ENCODE measurements around the gene MRPL53. TPM values are rescaled to one million over a fixed set of nuclear protein-coding genes. Genes with fewer than 3 reads are reported as not detected.

Gene MRPL53
- total and polyA plus RNA-seq, 2 experiments from 2014 or later: 7.7 to 65.1 TPM

GRCh38 chr2:74428675-74429074 is 43.8 kb downstream of the MRPL53 start:
- 0 out of 2 replicates have a peak, but pooled peaks cover 10% of the 10 kb centered on the region for H3F3A ChIP-seq (replicated peaks; ENCODE audit: low read depth)
- no peaks in the 10 kb centered on the region for H3K9me3 Mint-ChIP-seq
- no peak for DNase-seq (ENCODE audit: low spot score)
- peaks cover 8% of the 10 kb centered on the region; the same call in 1 of the 2 replicates for H3K36me3 ChIP-seq (ENCODE audit: insufficient read depth)
- no peaks in the 10 kb centered on the region for H3K9me2 ChIP-seq (ENCODE audit: insufficient read depth)
- H4K20me1 ChIP-seq (replicated peaks; ENCODE audit: insufficient read depth): peaks cover 5% of the 10 kb centered on the region; the same call in 1 of the 2 replicates
- no peaks in the 10 kb centered on the region for H3K4me1 Mint-ChIP-seq
- H3K4me3 Mint-ChIP-seq: no peak overlapping the region
- peaks cover 75% of the 10 kb centered on the region for H3K36me3 Mint-ChIP-seq (ENCODE audit: low read depth)
- no peaks in the 10 kb centered on the region for H3K4me1 ChIP-seq (ENCODE audit: insufficient read depth)
- no peak overlapping the region for H3K4me3 ChIP-seq
- H2AFZ ChIP-seq: no peak overlapping the region
- no peak overlapping the region for H3K4me2 ChIP-seq
- H3K79me2 ChIP-seq (replicated peaks; ENCODE audit: insufficient read depth): peaks cover 4% of the 10 kb centered on the region
- peaks cover 11% of the 10 kb centered on the region for H3K27me3 Mint-ChIP-seq (ENCODE audit: insufficient read depth, low read depth, poor library complexity)
- no peak overlapping the region for H3K27ac Mint-ChIP-seq
- H3K27me3 ChIP-seq (ENCODE audit: insufficient read depth): no peaks in the 10 kb centered on the region
- TF ChIP-seq NANOG (IDR thresholded peaks at IDR 0.05; ENCODE audit: borderline replicate concordance) (no peak), STAT1 (IDR thresholded peaks at IDR 0.05; ENCODE audit: unreplicated experiment) (no peak), ZNF331 (CRISPR knock-in tag; IDR thresholded peaks at IDR 0.05; ENCODE audit: low read depth) (no peak), CREB1 (CRISPR knock-in tag; IDR thresholded peaks at IDR 0.05; ENCODE audit: low read depth) (no peak), REST (IDR thresholded peaks at IDR 0.05; ENCODE audit: unreplicated experiment) (no peak), POLR2AphosphoS5 (IDR thresholded peaks at IDR 0.05; ENCODE audit: low read depth) (no peak; the same call in 1 of the 2 replicates), EZH2phosphoT487 (IDR thresholded peaks at IDR 0.05; ENCODE audit: unreplicated experiment) (no peak), EZH2 (IDR thresholded peaks at IDR 0.05; ENCODE audit: low read depth, unreplicated experiment) (no peak), ZNF114 (CRISPR knock-in tag; IDR thresholded peaks at IDR 0.05) (no peak), JUNB (IDR thresholded peaks at IDR 0.05; ENCODE audit: unreplicated experiment) (no peak)
- TF ChIP-seq, protein P1, sequence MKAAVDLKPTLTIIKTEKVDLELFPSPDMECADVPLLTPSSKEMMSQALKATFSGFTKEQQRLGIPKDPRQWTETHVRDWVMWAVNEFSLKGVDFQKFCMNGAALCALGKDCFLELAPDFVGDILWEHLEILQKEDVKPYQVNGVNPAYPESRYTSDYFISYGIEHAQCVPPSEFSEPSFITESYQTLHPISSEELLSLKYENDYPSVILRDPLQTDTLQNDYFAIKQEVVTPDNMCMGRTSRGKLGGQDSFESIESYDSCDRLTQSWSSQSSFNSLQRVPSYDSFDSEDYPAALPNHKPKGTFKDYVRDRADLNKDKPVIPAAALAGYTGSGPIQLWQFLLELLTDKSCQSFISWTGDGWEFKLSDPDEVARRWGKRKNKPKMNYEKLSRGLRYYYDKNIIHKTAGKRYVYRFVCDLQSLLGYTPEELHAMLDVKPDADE (IDR thresholded peaks at IDR 0.05): no peak
- TF ChIP-seq, protein P2, sequence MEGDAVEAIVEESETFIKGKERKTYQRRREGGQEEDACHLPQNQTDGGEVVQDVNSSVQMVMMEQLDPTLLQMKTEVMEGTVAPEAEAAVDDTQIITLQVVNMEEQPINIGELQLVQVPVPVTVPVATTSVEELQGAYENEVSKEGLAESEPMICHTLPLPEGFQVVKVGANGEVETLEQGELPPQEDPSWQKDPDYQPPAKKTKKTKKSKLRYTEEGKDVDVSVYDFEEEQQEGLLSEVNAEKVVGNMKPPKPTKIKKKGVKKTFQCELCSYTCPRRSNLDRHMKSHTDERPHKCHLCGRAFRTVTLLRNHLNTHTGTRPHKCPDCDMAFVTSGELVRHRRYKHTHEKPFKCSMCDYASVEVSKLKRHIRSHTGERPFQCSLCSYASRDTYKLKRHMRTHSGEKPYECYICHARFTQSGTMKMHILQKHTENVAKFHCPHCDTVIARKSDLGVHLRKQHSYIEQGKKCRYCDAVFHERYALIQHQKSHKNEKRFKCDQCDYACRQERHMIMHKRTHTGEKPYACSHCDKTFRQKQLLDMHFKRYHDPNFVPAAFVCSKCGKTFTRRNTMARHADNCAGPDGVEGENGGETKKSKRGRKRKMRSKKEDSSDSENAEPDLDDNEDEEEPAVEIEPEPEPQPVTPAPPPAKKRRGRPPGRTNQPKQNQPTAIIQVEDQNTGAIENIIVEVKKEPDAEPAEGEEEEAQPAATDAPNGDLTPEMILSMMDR (conservative IDR thresholded peaks at IDR 0.05; ENCODE audit: low read depth in 2 of 2): no peak
- TF ChIP-seq, protein P3, sequence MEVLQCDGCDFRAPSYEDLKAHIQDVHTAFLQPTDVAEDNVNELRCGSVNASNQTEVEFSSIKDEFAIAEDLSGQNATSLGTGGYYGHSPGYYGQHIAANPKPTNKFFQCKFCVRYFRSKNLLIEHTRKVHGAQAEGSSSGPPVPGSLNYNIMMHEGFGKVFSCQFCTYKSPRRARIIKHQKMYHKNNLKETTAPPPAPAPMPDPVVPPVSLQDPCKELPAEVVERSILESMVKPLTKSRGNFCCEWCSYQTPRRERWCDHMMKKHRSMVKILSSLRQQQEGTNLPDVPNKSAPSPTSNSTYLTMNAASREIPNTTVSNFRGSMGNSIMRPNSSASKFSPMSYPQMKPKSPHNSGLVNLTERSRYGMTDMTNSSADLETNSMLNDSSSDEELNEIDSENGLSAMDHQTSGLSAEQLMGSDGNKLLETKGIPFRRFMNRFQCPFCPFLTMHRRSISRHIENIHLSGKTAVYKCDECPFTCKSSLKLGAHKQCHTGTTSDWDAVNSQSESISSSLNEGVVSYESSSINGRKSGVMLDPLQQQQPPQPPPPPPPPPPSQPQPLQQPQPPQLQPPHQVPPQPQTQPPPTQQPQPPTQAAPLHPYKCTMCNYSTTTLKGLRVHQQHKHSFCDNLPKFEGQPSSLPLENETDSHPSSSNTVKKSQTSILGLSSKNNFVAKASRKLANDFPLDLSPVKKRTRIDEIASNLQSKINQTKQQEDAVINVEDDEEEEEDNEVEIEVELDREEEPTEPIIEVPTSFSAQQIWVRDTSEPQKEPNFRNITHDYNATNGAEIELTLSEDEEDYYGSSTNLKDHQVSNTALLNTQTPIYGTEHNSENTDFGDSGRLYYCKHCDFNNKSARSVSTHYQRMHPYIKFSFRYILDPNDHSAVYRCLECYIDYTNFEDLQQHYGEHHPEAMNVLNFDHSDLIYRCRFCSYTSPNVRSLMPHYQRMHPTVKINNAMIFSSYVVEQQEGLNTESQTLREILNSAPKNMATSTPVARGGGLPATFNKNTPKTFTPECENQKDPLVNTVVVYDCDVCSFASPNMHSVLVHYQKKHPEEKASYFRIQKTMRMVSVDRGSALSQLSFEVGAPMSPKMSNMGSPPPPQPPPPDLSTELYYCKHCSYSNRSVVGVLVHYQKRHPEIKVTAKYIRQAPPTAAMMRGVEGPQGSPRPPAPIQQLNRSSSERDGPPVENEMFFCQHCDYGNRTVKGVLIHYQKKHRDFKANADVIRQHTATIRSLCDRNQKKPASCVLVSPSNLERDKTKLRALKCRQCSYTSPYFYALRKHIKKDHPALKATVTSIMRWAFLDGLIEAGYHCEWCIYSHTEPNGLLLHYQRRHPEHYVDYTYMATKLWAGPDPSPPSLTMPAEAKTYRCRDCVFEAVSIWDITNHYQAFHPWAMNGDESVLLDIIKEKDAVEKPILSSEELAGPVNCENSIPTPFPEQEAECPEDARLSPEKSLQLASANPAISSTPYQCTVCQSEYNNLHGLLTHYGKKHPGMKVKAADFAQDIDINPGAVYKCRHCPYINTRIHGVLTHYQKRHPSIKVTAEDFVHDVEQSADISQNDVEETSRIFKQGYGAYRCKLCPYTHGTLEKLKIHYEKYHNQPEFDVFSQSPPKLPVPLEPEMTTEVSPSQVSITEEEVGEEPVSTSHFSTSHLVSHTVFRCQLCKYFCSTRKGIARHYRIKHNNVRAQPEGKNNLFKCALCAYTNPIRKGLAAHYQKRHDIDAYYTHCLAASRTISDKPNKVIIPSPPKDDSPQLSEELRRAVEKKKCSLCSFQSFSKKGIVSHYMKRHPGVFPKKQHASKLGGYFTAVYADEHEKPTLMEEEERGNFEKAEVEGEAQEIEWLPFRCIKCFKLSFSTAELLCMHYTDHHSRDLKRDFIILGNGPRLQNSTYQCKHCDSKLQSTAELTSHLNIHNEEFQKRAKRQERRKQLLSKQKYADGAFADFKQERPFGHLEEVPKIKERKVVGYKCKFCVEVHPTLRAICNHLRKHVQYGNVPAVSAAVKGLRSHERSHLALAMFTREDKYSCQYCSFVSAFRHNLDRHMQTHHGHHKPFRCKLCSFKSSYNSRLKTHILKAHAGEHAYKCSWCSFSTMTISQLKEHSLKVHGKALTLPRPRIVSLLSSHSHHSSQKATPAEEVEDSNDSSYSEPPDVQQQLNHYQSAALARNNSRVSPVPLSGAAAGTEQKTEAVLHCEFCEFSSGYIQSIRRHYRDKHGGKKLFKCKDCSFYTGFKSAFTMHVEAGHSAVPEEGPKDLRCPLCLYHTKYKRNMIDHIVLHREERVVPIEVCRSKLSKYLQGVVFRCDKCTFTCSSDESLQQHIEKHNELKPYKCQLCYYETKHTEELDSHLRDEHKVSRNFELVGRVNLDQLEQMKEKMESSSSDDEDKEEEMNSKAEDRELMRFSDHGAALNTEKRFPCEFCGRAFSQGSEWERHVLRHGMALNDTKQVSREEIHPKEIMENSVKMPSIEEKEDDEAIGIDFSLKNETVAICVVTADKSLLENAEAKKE (CRISPR knock-in tag; IDR thresholded peaks at IDR 0.05): no peak
- H3K27ac ChIP-seq (ENCODE audit: low read depth): no peak overlapping the region
- no peak for ATAC-seq
